Loucy (cell line): ENCODE data around the gene SNTB2.

Source experiments
- H2AFZ ChIP-seq: fragments of 200-600 bp; sonication (generic); 2 replicates; pipeline ENCODE4 v1.6.0; 2016; ENCODE audit warnings: antibody characterized with exemption, mild to moderate bottlenecking, low read length, moderate library complexity
- H3F3A ChIP-seq: fragments of 200-600 bp; 2 replicates; pipeline ENCODE4 v1.6.0; 2016; ENCODE audit warnings: antibody characterized with exemption, low read depth, mild to moderate bottlenecking
- H3K27me3 ChIP-seq: fragments of 200-600 bp; sonication (generic); 2 replicates; pipeline ENCODE4 v1.6.1; 2014; ENCODE audit warnings: low read length, mild to moderate bottlenecking; ENCODE audit not compliant: insufficient read depth, poor library complexity, severe bottlenecking
- H3K36me3 ChIP-seq: fragments of 200-600 bp; sonication (generic); 2 replicates; pipeline ENCODE4 v1.6.1; 2016; ENCODE audit warnings: low read length; ENCODE audit not compliant: insufficient read depth
- H3K4me1 ChIP-seq: fragments of 200-600 bp; sonication (generic); 2 replicates; pipeline ENCODE4 v1.5.1; 2014; ENCODE audit warnings: low read length, mild to moderate bottlenecking; ENCODE audit not compliant: insufficient read depth, poor library complexity, severe bottlenecking
- H3K4me2 ChIP-seq: fragments of 200-600 bp; sonication (generic); 2 replicates; pipeline ENCODE4 v1.6.0; 2014; ENCODE audit warnings: antibody characterized with exemption, low read length, low read depth, mild to moderate bottlenecking; ENCODE audit not compliant: poor library complexity, severe bottlenecking
- H3K4me3 ChIP-seq: fragments of 200-600 bp; sonication (generic); 2 replicates; pipeline ENCODE4 v1.5.1; 2014; ENCODE audit warnings: low read length, mild to moderate bottlenecking, mixed read lengths; ENCODE audit not compliant: poor library complexity, severe bottlenecking
- H3K79me2 ChIP-seq: fragments of 200-600 bp; sonication (generic); 2 replicates; pipeline ENCODE4 v1.6.1; 2014; ENCODE audit warnings: low read length; ENCODE audit not compliant: insufficient read depth
- H3K9ac ChIP-seq: fragments of 200-600 bp; sonication (generic); 2 replicates; pipeline ENCODE4 v1.6.0; 2014; ENCODE audit warnings: mild to moderate bottlenecking, low read depth, low read length, moderate library complexity; ENCODE audit not compliant: poor library complexity, severe bottlenecking
- H3K9me2 ChIP-seq: fragments of 200-600 bp; sonication (generic); replicated peaks from 2 replicates; pipeline ENCODE4 v1.6.1; 2016; ENCODE audit warnings: low read depth, low read length, mixed read lengths
- H3K9me3 ChIP-seq: fragments of 200-600 bp; sonication (generic); 2 replicates; pipeline ENCODE4 v1.6.1; 2014; ENCODE audit warnings: mild to moderate bottlenecking, antibody characterized with exemption, low read length, low read depth; ENCODE audit not compliant: insufficient read depth
- H4K20me1 ChIP-seq: fragments of 200-600 bp; sonication (generic); 2 replicates; pipeline ENCODE4 v1.6.0; 2014; ENCODE audit warnings: antibody characterized with exemption, low read length, mild to moderate bottlenecking; ENCODE audit not compliant: insufficient read depth, poor library complexity, severe bottlenecking
- EZH2phosphoT487 ChIP-seq: fragments of 200-600 bp; IDR thresholded peaks from 2 replicates; pipeline ENCODE4 v1.6.1; 2018; ENCODE audit warnings: antibody characterized with exemption, mild to moderate bottlenecking, moderate library complexity, borderline replicate concordance
- TF ChIP-seq, protein P1 (sequence below): fragments of 200-600 bp; sonication (generic); conservative IDR thresholded peaks from 2 replicates; pipeline ENCODE4 v1.5.1; 2014; ENCODE audit warnings: mild to moderate bottlenecking, antibody characterized with exemption, low read length

SNTB2 gene

DNA sequence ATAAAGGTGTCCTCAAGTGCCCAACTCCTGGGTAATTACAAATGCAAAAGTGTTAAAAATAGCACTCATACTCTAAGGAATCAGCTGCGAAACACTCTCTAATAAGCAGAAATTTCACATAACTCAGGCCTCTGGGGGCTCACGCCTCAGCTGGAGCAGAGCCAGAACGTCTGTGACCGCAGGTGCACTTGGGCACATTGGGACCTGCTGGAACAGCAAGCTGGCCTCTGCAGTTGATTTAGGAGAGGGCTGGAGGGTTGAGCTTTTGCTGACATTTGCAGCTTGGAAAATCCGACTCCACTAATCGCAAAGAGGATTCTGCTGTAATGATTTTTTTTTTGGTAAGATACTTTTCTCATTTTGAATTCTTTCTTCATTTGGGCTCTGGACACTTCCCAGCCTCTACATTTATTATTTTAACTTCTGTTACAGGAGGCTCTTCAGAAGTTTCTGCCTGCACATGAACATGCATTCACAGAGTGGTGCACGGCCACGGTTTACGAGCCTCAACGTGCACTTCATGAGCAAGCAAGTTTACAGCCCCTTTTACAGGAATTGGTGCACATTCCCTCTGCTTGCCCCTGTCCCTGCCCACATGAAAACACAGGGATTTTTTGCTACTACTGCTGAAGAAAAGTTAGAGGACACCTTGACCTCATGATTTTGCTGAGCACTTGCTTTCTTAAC, 4.1 kb upstream of the SNTB2 start:
- TF ChIP-seq, protein P1, sequence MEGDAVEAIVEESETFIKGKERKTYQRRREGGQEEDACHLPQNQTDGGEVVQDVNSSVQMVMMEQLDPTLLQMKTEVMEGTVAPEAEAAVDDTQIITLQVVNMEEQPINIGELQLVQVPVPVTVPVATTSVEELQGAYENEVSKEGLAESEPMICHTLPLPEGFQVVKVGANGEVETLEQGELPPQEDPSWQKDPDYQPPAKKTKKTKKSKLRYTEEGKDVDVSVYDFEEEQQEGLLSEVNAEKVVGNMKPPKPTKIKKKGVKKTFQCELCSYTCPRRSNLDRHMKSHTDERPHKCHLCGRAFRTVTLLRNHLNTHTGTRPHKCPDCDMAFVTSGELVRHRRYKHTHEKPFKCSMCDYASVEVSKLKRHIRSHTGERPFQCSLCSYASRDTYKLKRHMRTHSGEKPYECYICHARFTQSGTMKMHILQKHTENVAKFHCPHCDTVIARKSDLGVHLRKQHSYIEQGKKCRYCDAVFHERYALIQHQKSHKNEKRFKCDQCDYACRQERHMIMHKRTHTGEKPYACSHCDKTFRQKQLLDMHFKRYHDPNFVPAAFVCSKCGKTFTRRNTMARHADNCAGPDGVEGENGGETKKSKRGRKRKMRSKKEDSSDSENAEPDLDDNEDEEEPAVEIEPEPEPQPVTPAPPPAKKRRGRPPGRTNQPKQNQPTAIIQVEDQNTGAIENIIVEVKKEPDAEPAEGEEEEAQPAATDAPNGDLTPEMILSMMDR, result no peak
- TF ChIP-seq EZH2phosphoT487, result no peak
- Histone ChIP-seq H3F3A (peaks cover 11% of the 10 kb centered on the region; the same call in 1 of the 2 replicates), H2AFZ (no peak overlapping the region), H3K9me2 (no peaks in the 10 kb centered on the region), H4K20me1 (no peaks in the 10 kb centered on the region), H3K4me3 (no peak overlapping the region), H3K36me3 (no peaks in the 10 kb centered on the region), H3K4me2 (peak overlapping the region; percentile 47), H3K79me2 (no peaks in the 10 kb centered on the region), H3K27me3 (no peaks in the 10 kb centered on the region), H3K4me1 (peaks cover 18% of the 10 kb centered on the region), H3K9me3 (no peaks in the 10 kb centered on the region), H3K9ac (no peak overlapping the region)

DNA sequence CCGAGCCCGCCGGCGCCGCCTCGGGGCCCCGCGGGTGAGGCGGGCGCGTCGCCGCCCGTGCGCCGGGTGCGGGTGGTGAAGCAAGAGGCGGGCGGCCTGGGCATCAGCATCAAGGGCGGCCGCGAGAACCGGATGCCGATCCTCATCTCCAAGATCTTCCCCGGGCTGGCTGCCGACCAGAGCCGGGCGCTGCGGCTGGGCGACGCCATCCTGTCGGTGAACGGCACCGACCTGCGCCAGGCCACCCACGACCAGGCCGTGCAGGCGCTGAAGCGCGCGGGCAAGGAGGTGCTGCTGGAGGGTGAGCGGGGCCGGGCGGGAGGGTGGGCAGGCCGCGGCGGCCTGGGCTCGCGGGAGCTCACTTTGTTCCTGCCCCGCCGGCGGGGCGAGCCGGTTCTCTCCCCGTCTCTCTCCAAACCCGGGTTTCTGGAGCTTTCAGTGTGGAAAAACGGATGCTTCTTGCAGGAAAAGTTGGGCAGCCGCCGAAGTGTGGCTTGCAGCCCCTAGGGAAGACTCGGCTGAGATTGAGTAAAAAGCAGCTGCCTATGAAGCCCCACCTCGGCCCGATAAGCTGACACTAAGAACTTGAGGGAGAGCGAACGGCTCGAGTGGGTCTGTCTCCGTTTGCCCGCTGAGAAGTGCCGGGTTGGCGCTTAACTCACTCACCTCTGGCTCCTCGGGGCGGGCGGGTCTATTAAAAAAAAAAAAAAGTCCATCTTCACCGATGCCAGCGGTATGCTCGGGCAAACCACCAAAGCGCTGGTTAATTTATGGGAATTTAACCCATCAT, 677 bp downstream of the SNTB2 start:
- Histone ChIP-seq H3K4me3 (peak overlapping the region; percentile 92), H3K27me3 (no peaks in the 10 kb centered on the region), H3K4me2 (peak overlapping the region; percentile 91), H3K9me2 (no peaks in the 10 kb centered on the region), H2AFZ (peak overlapping the region; percentile 59), H3K36me3 (no peaks in the 10 kb centered on the region), H3K9ac (peak overlapping the region; percentile 64), H3K9me3 (no peaks in the 10 kb centered on the region), H4K20me1 (peaks cover 28% of the 10 kb centered on the region), H3F3A (peaks cover 11% of the 10 kb centered on the region; the same call in 1 of the 2 replicates), H3K79me2 (peaks cover 29% of the 10 kb centered on the region), H3K4me1 (peaks cover 40% of the 10 kb centered on the region)
- no peak for TF ChIP-seq EZH2phosphoT487
- TF ChIP-seq, protein P1, result no peak

DNA sequence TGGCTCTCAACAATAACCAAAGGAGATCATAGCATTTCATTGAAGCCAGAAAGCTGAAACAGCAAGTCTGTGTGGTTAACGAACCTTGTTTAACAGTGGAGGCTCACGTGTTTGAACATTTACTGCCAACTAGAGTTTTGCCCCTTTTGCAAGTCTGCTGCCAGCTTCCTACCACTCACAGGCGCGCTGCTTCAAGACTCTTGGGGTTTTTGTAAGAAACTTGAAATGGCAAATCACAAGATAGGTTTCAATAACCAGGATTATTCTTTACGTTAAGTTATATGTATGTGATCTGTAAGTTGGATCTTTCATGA, 1.2 kb downstream of the SNTB2 start:
- peak overlapping the region; percentile 91 for H3K4me2 ChIP-seq
- TF ChIP-seq, protein P1, result no peak
- TF ChIP-seq EZH2phosphoT487, result no peak
- peaks cover 9% of the 10 kb centered on the region; the same call in 1 of the 2 replicates for H3F3A ChIP-seq
- H3K9me3 ChIP-seq, result no peaks in the 10 kb centered on the region
- peaks cover 35% of the 10 kb centered on the region for H3K4me1 ChIP-seq
- peaks cover 28% of the 10 kb centered on the region for H4K20me1 ChIP-seq
- H3K27me3 ChIP-seq, result no peaks in the 10 kb centered on the region
- peak overlapping the region; percentile 64 for H3K9ac ChIP-seq
- H3K36me3 ChIP-seq, result no peaks in the 10 kb centered on the region
- no peaks in the 10 kb centered on the region for H3K9me2 ChIP-seq
- H2AFZ ChIP-seq, result peak overlapping the region; percentile 53
- peak overlapping the region; percentile 92 for H3K4me3 ChIP-seq
- H3K79me2 ChIP-seq, result peaks cover 29% of the 10 kb centered on the region
